Endothelial cell (in vitro differentiated cells): ENCODE measurements around the gene ANKRD40CL. TPM values are rescaled to one million over a fixed set of nuclear protein-coding genes. Genes with fewer than 3 reads are reported as not detected.

Source experiments
- DNase-seq: peaks from one replicate; pipeline ENCODE4 v3.0.0; 2021; ENCODE audit warnings: low spot score
- H3K27ac Mint-ChIP-seq: one replicate; pipeline ENCODE4 v1.8.0; 2021; ENCODE audit warnings: mixed read lengths, inconsistent platforms; ENCODE audit not compliant: unreplicated experiment
- H3K27me3 Mint-ChIP-seq: one replicate; pipeline ENCODE4 v1.8.0; 2021; ENCODE audit warnings: mild to moderate bottlenecking, moderate library complexity, mixed read lengths, inconsistent platforms; ENCODE audit not compliant: unreplicated experiment
- H3K36me3 Mint-ChIP-seq: one replicate; pipeline ENCODE4 v1.8.0; 2021; ENCODE audit warnings: mild to moderate bottlenecking, low read depth, mixed read lengths, inconsistent platforms; ENCODE audit not compliant: unreplicated experiment
- H3K4me1 Mint-ChIP-seq: one replicate; pipeline ENCODE4 v1.8.0; 2021; ENCODE audit warnings: mild to moderate bottlenecking, mixed read lengths, inconsistent platforms; ENCODE audit not compliant: unreplicated experiment
- H3K4me3 Mint-ChIP-seq: one replicate; pipeline ENCODE4 v1.8.0; 2021; ENCODE audit warnings: mild to moderate bottlenecking, mixed read lengths, inconsistent platforms; ENCODE audit not compliant: unreplicated experiment
- H3K9me3 Mint-ChIP-seq: one replicate; pipeline ENCODE4 v1.8.0; 2021; ENCODE audit warnings: mixed read lengths, inconsistent platforms; ENCODE audit not compliant: unreplicated experiment
- total RNA-seq: library from RNA; stranded (reverse); fragmentation: NEBNext Ultra II Directional; extraction: Animal tissue kit (Norgen Biotek cat#: 25700); gene quantifications from one replicate; pipeline ENCODE4 v1.2.1, GENCODE V29; 2021; ENCODE audit not compliant: unreplicated experiment
- TF ChIP-seq, protein P1 (sequence below): fragments of 200-600 bp; sonication (generic); IDR thresholded peaks from one replicate; pipeline ENCODE4 v1.5.0; 2021; ENCODE audit warnings: antibody characterized with exemption; ENCODE audit not compliant: unreplicated experiment

Gene ANKRD40CL
- total RNA-seq, 1 donor from 2014 or later: not detected

DNA sequence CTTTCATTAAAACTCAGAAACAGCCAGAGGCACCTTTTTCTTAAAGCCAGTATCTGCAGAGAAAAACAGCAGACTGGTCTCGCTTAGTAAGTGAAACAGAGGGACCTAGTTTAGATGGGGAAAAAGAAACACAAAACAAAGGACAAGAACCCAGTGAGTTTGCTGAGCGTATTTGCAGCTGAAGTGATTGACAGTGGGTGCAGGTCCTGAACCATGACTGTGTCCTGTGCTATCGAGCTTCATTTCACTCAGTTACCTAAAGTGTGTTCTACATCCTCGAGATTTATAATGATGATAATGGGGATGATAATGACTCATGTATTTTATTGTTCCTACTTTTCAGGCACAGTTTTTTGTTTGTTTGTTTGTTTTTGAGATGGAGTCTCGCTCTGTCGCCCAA is 36.4 kb upstream of the ANKRD40CL start:
- H3K4me3 Mint-ChIP-seq: no peak overlapping the region
- peaks cover 7% of the 10 kb centered on the region for H3K4me1 Mint-ChIP-seq
- H3K27me3 Mint-ChIP-seq: peaks cover 14% of the 10 kb centered on the region

DNA sequence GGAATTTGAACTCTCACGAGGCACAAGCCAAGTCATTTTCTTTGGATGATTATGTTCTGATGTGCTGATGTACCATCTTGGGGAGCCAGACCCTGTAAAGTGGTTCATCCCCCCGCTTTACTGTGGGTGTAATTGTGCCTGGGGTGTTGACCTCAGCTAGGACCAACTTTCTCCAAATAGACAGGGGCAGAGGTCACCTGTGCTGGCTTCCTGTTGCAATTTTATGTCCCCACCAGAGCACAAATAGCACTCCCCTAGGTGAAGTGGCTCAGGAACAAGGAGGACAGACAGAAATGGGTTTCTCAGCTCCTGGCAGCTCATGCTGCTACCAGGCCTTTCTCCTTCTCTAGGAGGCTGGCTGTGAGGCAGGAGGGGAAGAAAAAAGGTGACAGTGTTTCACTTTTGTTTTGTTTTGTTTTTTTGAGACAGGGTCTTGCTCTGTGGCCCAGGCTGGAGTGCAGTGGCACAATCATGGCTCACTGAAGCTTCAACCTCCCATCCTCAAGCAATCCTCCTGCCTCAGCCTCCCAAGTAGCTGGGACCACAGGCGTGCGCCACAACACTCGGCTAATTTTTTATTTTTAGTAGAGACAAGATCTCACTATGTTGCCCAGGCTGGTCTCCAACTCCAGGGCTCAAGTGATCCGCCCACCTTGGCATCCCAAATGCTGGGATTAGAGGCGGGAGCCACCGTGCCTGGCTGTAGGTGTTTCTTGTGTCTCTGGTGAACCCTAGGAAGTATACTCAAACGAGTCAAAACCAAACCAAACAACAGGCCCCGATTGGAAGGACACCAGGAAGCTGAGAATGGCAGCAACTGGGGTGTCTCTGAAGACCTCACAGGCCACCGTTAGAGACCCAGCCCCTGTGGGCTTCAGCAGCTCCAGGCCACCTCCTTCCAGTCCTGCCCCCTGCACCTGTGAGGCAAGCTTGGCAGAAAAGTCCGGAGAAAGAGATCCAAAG is 35.6 kb upstream of the ANKRD40CL start:
- Mint-ChIP-seq H3K4me3 (no peak overlapping the region), H3K27ac (no peak overlapping the region), H3K4me1 (peaks cover 14% of the 10 kb centered on the region), H3K36me3 (no peaks in the 10 kb centered on the region), H3K27me3 (peaks cover 16% of the 10 kb centered on the region), H3K9me3 (no peaks in the 10 kb centered on the region)
- TF ChIP-seq, protein P1, sequence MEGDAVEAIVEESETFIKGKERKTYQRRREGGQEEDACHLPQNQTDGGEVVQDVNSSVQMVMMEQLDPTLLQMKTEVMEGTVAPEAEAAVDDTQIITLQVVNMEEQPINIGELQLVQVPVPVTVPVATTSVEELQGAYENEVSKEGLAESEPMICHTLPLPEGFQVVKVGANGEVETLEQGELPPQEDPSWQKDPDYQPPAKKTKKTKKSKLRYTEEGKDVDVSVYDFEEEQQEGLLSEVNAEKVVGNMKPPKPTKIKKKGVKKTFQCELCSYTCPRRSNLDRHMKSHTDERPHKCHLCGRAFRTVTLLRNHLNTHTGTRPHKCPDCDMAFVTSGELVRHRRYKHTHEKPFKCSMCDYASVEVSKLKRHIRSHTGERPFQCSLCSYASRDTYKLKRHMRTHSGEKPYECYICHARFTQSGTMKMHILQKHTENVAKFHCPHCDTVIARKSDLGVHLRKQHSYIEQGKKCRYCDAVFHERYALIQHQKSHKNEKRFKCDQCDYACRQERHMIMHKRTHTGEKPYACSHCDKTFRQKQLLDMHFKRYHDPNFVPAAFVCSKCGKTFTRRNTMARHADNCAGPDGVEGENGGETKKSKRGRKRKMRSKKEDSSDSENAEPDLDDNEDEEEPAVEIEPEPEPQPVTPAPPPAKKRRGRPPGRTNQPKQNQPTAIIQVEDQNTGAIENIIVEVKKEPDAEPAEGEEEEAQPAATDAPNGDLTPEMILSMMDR: no peak
- DNase-seq: no peak

More for the DNA sequence above, 36.4 kb upstream of the ANKRD40CL start:
- no peak overlapping the region for H3K27ac Mint-ChIP-seq
- TF ChIP-seq, protein P1: no peak
- no peak for DNase-seq
- H3K9me3 Mint-ChIP-seq: no peaks in the 10 kb centered on the region
- H3K36me3 Mint-ChIP-seq: no peaks in the 10 kb centered on the region

DNA sequence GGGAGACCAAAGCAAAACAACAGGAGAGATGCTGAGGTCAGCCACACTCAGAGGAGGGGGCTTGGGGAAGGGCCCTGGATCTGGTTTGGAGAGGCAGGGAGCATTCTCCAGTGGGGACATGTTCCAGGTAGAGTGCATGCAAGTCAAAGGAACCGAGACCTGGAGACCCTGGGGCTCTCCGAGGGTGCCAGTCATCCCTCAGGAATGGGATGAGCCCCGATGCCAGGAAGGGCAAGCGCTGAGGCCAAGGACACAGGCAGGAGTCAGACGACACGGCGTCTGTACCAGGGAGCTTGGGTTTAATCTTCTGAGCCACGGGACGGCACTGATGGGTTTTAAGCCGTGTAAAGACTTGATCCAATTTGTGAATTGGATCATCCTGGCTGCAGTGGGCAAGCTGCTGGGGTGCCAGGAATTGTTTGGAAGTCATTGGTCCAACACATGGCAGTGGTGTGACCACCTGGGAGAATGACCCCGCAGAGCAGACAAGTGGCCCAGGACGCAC is 32.9 kb upstream of the ANKRD40CL start:
- H3K9me3 Mint-ChIP-seq: no peaks in the 10 kb centered on the region
- peak overlapping the region; percentile 42 for H3K27ac Mint-ChIP-seq
- H3K36me3 Mint-ChIP-seq: no peaks in the 10 kb centered on the region
- peaks cover 20% of the 10 kb centered on the region for H3K27me3 Mint-ChIP-seq
- H3K4me1 Mint-ChIP-seq: peaks cover 19% of the 10 kb centered on the region
- H3K4me3 Mint-ChIP-seq: no peak overlapping the region
- TF ChIP-seq, protein P1: no peak
- no peak for DNase-seq

DNA sequence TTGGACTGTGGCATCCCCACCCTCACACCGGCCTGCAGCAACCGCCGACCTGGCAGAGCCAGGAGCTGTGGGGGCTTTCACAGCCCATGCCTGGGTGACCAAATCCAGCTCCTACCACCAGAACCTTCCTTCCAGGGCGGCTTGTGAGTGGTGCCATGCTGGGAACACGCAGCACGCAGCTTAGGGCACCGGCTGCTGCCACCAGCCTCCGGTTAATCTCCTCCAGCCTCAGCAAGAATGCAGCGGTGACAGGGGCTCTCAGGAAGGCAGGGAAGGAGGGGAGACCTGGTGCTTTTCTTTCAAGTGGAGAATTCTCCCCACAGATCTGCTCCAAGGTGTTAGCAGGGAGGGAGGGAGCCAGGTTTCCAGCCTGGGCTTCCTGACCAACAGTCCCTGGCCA is 32.3 kb upstream of the ANKRD40CL start:
- peaks cover 20% of the 10 kb centered on the region for H3K27me3 Mint-ChIP-seq

More for the DNA sequence above, 32.3 kb upstream of the ANKRD40CL start:
- Mint-ChIP-seq H3K27ac (no peak overlapping the region), H3K36me3 (no peaks in the 10 kb centered on the region), H3K4me3 (no peak overlapping the region), H3K4me1 (peaks cover 19% of the 10 kb centered on the region), H3K9me3 (no peaks in the 10 kb centered on the region)
- TF ChIP-seq, protein P1: no peak
- DNase-seq: no peak
